RWPE1 (cell line): Measurements from ENCODE around the gene CCDC9B.

Source experiments
- CTCF ChIA-PET: fragments of 350-600 bp; sonication (Branson Sonifier 250); formaldehyde crosslinking; extraction: SDS; loops from one replicate; lab custom pipeline; 2021; lab: Yijun Ruan, JAX
- POLR2A ChIA-PET: fragments of 400-600 bp; formaldehyde crosslinking; extraction: SDS; loops from one replicate; lab custom pipeline; 2020; ENCODE audit warnings: antibody characterized with exemption; ENCODE audit not compliant: low non-redundant PET; lab: Yijun Ruan, JAX
- DNase-seq: peaks from one replicate; pipeline ENCODE4 v3.0.0; 2012; ENCODE audit warnings: low spot score
- H3K27ac ChIP-seq: fragments of 450-650 bp; 2 replicates; pipeline ENCODE4 v1.5.1; 2017
- TF ChIP-seq, protein P1 (sequence below): fragments of 450-650 bp; conservative IDR thresholded peaks from 2 replicates; pipeline ENCODE4 v1.5.1; 2017; ENCODE audit warnings: low read depth, mild to moderate bottlenecking

CCDC9B gene

DNA sequence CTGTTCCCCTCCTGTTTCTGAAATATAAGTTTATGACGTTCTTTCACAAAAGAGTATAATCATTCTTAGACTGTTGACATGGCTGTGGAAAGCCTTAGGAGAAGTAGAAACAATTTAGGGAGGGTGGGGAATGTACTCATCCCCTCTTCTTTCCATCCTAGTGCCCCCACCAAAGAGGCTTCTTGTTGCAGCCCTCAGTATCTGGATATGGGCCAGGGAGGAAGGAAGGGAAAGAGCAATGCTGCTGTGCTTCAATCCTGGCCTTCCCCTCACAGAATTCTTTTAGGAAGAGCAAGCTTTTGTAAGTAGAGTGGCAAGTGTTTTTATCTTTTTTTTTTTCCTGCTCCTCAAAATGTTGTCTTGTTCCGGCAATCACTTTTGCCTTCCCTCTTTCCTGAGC is 15.6 kb downstream of the CCDC9B start:
- no peak for DNase-seq
- ChIA-PET CTCF (interaction anchor here (0.5 to 1.3 kb wide), 5 partner anchors 12 to 671 kb away, joined by 3 to 5 read pairs (median 4); no protein-coding TSS in a partner anchor), POLR2A (interaction anchor here (0.6 to 0.7 kb wide), 2 partner anchors 12 to 293 kb away, joined by 3 to 5 read pairs; no protein-coding TSS in a partner anchor)
- H3K27ac ChIP-seq = no peak overlapping the region
- TF ChIP-seq, protein P1, sequence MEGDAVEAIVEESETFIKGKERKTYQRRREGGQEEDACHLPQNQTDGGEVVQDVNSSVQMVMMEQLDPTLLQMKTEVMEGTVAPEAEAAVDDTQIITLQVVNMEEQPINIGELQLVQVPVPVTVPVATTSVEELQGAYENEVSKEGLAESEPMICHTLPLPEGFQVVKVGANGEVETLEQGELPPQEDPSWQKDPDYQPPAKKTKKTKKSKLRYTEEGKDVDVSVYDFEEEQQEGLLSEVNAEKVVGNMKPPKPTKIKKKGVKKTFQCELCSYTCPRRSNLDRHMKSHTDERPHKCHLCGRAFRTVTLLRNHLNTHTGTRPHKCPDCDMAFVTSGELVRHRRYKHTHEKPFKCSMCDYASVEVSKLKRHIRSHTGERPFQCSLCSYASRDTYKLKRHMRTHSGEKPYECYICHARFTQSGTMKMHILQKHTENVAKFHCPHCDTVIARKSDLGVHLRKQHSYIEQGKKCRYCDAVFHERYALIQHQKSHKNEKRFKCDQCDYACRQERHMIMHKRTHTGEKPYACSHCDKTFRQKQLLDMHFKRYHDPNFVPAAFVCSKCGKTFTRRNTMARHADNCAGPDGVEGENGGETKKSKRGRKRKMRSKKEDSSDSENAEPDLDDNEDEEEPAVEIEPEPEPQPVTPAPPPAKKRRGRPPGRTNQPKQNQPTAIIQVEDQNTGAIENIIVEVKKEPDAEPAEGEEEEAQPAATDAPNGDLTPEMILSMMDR = no peak

DNA sequence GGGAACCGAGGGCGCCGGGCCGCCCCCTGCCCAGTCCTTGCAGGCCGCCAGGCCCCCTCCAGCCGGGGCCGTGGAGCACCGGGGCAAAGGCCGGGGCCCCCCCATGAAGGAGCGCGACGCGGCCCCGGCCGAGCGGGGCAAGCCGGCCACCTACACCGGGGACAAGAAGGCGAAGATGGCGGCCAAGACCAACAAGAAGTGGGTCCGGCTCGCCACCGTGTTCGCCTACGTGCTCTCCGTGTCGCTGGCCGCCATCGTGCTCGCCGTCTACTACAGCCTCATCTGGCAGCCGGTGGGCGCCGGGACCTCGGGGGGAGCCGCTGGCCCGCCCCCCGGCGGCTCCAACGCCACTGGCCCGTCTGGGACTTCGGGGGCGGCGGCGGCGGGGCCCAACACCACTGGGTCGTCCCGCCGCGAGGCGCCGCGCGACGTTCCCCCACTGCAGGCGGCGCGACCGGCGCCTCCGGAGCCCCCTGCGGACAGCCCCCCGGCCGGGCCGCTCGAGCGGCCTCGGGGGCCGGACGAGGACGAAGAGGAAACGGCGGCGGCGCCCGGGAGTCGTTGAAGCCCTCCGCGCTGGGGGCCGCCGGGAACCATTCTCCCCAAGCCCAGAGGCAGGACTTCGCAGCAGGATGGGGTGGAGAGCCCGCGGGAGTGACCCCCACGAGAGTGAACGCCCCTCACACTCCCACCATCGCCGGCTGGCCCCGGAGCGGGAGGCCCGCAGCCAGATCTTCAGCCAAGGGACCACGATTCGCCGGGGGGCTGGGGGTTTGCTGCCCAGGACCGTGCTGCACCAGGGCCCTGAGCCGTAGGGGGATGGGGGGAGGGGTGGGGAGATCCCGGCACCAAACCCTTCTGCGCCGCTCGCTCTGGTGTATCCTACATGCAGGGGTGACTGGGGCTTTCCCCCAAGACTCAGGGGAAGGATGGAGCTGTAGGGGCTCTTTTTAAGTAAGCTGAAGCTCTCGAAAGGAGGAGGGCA is 16.5 kb downstream of the CCDC9B start:
- POLR2A ChIA-PET = interaction anchor here (0.6 to 0.7 kb wide), 2 partner anchors 12 to 294 kb away, joined by 3 to 5 read pairs; no protein-coding TSS in a partner anchor
- CTCF ChIA-PET = interaction anchor here (0.8 to 1.9 kb wide), 3 partner anchors 13 to 15 kb away, joined by 4 to 14 read pairs (median 5); no protein-coding TSS in a partner anchor
- peak overlapping the region; percentile 69 for H3K27ac ChIP-seq
- peak; percentile 46 for DNase-seq
- TF ChIP-seq, protein P1 = no peak

DNA sequence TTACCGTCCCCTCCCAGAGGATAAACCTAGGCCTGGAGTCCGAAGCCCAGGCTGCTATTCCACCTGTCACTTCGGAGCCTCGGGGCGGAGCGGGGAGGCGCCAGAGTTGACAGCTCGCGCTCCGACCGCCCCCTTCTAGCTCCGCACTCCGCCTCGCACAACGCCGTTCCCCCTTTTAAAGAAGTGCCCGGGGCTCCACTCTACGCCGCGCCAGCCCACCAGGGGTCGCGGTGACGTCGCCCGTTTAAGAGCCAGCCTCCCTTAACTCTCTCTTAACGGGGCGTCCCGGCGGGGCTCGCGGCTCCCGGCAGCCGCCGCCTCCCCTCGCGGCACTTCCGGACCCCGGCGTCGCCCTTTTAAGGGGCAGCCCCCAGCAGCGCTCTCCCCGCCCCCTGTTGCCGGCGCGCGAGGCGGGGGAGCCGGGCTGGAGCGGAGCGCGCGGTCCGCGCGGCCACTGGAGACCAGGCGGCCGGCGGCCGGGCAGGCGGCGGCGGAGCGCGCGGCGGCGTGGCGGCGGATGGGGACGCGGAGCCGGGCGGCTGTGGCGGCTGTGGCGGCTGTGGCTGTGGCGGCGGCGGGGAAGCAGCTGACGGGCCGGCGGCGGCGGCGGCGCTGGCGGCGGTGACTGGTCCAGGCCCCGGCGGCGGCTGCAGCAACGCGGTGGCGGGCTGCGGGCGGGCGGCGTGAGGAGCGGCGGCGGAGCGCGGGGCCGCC is 17.3 kb downstream of the CCDC9B start, which contains the start of gene INAFM2:
TSS of gene INAFM2 (plus strand) at position 454 of the 714 bp plus-strand sequence. CDS start 364 bp downstream, outside the sequence.
- peak within 1 kb of the TSS; percentile 69 for H3K27ac ChIP-seq
- peak; percentile 90 for DNase-seq
- TF ChIP-seq, protein P1 = no peak; the same call in 1 of the 2 replicates
- ChIA-PET CTCF (interaction anchor here (0.8 to 1.9 kb wide), 2 partner anchors 15 to 21 kb away, joined by 4 to 14 read pairs; no protein-coding TSS in a partner anchor), POLR2A (interaction anchor here (1.1 kb wide), 1 partner anchor 20 kb away, joined by 3 read pairs; no protein-coding TSS in a partner anchor)

DNA sequence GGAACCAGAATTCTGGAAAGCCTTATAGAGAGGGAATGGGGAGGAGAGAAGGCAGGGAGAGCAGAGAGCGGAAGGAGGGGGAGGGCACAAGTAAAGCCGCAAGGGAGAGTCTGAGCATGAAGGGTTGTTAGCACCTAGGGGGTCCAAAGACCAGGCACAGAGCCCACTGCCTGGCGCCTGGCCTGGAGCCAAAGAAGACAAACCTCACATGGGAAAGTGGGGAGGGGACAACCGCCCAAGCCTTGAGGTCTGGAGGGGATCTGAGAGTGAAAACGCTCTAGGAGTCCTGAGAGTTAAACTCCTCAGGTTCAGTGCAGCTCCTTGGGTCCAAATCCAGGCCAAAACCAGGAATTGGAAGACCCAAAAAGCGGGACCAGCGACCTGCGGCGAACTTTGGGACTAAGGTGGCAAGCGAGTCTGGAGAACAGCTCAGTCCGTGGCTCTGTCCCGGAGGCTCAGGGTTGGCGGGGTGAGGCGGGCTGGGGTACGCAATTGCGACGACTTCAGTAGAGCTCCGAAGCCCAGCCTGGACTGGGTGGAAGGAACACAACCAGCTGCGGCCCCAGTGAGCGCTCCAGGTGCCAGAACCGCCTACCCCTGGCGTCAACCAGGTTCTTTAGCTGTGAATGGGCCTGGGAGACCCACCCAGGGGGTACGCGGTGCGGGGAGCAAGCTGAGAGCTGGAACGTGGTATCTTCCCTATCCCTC is 18.1 kb downstream of the CCDC9B start:
- H3K27ac ChIP-seq = peak overlapping the region; percentile 69
- TF ChIP-seq, protein P1 = no peak
- DNase-seq = no peak
- ChIA-PET CTCF (interaction anchor here (0.6 to 2.6 kb wide), 7 partner anchors 9 to 105 kb away, joined by 3 to 14 read pairs (median 4); no protein-coding TSS in a partner anchor), POLR2A (interaction anchor here (1.1 kb wide), 1 partner anchor 19 kb away, joined by 3 read pairs; no protein-coding TSS in a partner anchor)

DNA sequence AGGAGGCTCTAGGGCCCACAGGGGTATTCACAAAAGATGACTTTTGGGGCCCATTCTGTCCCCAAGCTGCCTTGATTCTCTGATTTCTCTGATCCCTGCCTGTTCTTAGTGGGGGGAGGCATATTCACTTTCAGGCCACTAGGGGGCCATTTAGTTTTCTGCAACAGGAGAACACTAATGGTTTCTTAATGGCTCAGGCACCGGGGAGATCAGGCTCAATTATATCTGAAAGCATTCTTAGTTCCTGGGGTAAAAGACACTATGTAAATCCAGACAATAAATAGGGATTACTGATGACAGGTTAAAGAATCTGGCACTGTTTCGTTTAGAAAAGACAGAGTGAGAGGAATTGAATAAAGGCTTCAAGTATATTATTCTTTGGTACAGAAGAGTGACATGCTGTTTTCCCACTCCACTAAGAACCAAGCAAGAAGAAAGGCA is 19.8 kb downstream of the CCDC9B start:
- no peak overlapping the region for H3K27ac ChIP-seq
- CTCF ChIA-PET = interaction anchor here (0.6 to 3.7 kb wide), 13 partner anchors 11 to 467 kb away, joined by 3 to 34 read pairs (median 4); partner anchors contain the start of gene PLCB2
- DNase-seq = peak; percentile 80
- TF ChIP-seq, protein P1 = peak; percentile 97
- POLR2A ChIA-PET = no interaction called here
